Transverse colon (tissue), 4 donors: ENCODE measurements around the gene SLC25A4. TPM values are rescaled to one million over a fixed set of nuclear protein-coding genes. Genes with fewer than 3 reads are reported as not detected.

Experiments
- DNase-seq: peaks from one replicate; pipeline ENCODE4 v3.0.0-alpha.2; 2019
- H3K27ac ChIP-seq, 4 donors: fragments of 200-600 bp; sonication (generic); 2 replicates each; pipeline ENCODE4 v1.5.1; 2016 to 2018; ENCODE audit warnings: inconsistent platforms in 4 of 4
- H3K27me3 ChIP-seq: fragments of 200-600 bp; sonication (generic); 2 replicates; pipeline ENCODE4 v1.5.1; 2017; ENCODE audit warnings: inconsistent platforms
- H3K36me3 ChIP-seq, 4 donors: fragments of 200-600 bp; sonication (generic); 2 replicates each; pipeline ENCODE4 v1.5.1; 2017 to 2019; ENCODE audit warnings: inconsistent platforms in 4 of 4
- H3K4me1 ChIP-seq, 4 donors: fragments of 200-600 bp; sonication (generic); 2 replicates each; pipeline ENCODE4 v1.5.1; 2017 to 2020; ENCODE audit warnings: inconsistent platforms in 4 of 4
- H3K4me3 ChIP-seq, 4 donors: fragments of 200-600 bp; sonication (generic); 1 replicate in 1 of 4; 2 replicates in 3 of 4; pipeline versions ENCODE4 v1.5.1 to v1.6.1; 2017 to 2019; ENCODE audit warnings: inconsistent platforms in 4 of 4
- H3K9me3 ChIP-seq, 2 donors: fragments of 200-600 bp; sonication (generic); 2 replicates each; pipeline ENCODE4 v1.5.1; 2017 to 2019; ENCODE audit warnings: inconsistent platforms in 2 of 2
- EP300 ChIP-seq: sonication (generic); formaldehyde crosslinking; IDR thresholded peaks from one replicate; pipeline ENCODE4 v1.6.1; 2017; ENCODE audit warnings: antibody characterized with exemption, low read depth
- POLR2A ChIP-seq: fragments of 450-650 bp; IDR thresholded peaks from one replicate; pipeline ENCODE4 v1.6.1; 2016; ENCODE audit warnings: antibody characterized with exemption, mild to moderate bottlenecking, moderate library complexity
- POLR2AphosphoS5 ChIP-seq, 3 donors: sonication (generic); formaldehyde crosslinking; IDR thresholded peaks; one replicate each; pipeline ENCODE4 v1.6.1; 2016; ENCODE audit warnings: antibody characterized with exemption in 3 of 3
- WGBS, 2 donors: methylation state at CpG; one replicate each; pipeline ENCODE4 v1.1.5; 2018; ENCODE audit warnings: low coverage in 1 of 2; 5-methylcytosine and 5-hydroxymethylcytosine counted together
- in situ Hi-C, 4 donors: fragments of 200-750 bp; cut with MboI; loops; one replicate each; pipeline versions ENCODE4 v1.15.0 to v1.15.1; 2017; ENCODE audit warnings: low sequenced_read_pairs in 3 of 4, low pct_ligation_motif_present in 1 of 4, low pct_unique_long_range_greater_than_20kb in 1 of 4
- intact Hi-C: fragments of 100-400 bp; cut with DNase I; formaldehyde crosslinking; loops from one replicate; pipeline ENCODE4 v1.15.1; 2023; ENCODE audit warnings: low total_unique reads
- total RNA-seq, 4 donors: library from RNA; depleted of rRNA; stranded (reverse); fragments of >200 nt; gene quantifications; one replicate each; pipeline ENCODE4 v1.1.0, GENCODE V29; 2016
- TF ChIP-seq, protein P1 (sequence below), 5 experiments: fragments of 200-600 bp in 3 of 5; fragments of 450-650 bp in 2 of 5; sonication (generic) in 3 of 5; IDR thresholded peaks; 1 replicate in 2 of 5; 2 replicates in 3 of 5; pipeline ENCODE4 v1.5.1; 2016 to 2017; ENCODE audit warnings: antibody characterized with exemption in 5 of 5, inconsistent platforms in 3 of 5, mild to moderate bottlenecking in 2 of 5, moderate library complexity in 1 of 5

SLC25A4 gene
- total RNA-seq, 4 donors from 2014 or later: 20.9 to 57.6 (median 25.8) TPM

DNA sequence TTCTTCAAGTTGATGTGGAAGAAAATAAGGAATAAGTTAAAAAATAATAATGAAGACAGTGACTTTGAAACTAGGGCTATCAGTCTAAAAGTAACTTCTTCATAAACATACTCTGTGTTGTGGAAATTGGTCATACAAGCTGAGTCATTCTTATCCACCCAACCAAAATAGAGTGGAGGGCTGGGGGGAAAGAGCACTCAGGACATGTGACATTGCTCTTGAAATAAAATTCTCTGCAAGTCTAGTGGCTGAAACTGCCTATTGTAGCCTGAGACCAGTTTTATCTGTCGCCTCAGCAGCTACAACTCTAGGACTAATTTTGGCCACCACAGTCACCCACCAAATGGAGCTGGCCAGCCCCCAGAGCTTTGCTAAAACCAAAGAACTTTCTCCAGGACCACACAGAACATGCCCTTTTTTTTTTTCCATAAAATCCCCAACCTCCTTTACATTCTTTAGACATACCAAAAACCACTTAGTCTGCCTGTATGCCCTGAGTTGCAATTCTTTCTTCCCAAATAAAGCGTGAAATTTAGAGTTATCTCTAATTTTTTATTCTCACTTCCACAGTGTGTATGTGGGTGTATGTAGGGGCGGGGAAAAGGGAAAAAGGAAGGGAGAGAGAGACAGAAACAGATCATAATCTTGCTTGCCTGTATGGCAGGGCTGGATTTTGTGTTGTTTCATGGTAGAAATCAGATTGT lies 23.0 kb upstream of the SLC25A4 start:
- WGBS, 2 donors: 83 to 84% methylated on average over 3 of the region's 3 CpGs
- TF ChIP-seq, protein P1, sequence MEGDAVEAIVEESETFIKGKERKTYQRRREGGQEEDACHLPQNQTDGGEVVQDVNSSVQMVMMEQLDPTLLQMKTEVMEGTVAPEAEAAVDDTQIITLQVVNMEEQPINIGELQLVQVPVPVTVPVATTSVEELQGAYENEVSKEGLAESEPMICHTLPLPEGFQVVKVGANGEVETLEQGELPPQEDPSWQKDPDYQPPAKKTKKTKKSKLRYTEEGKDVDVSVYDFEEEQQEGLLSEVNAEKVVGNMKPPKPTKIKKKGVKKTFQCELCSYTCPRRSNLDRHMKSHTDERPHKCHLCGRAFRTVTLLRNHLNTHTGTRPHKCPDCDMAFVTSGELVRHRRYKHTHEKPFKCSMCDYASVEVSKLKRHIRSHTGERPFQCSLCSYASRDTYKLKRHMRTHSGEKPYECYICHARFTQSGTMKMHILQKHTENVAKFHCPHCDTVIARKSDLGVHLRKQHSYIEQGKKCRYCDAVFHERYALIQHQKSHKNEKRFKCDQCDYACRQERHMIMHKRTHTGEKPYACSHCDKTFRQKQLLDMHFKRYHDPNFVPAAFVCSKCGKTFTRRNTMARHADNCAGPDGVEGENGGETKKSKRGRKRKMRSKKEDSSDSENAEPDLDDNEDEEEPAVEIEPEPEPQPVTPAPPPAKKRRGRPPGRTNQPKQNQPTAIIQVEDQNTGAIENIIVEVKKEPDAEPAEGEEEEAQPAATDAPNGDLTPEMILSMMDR (IDR thresholded peaks at IDR 0.05): no peak

DNA sequence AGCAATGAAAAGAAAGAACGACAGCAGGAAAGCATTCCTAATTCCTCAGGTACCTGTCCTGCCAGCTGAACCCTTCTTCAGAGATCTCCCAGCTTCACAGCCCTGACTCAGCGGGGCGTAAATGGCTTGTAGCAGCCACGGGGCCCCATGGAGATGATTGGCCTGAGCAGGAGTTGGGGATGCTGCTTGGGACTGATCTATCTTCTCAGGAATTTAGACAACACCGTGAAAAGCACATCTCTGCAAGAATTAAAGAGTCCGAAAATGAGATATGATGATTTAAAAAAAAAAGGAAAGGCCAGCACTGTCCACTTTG lies 22.5 kb upstream of the SLC25A4 start:
- H3K27me3 ChIP-seq: peaks cover 16% of the 10 kb centered on the region
- TF ChIP-seq POLR2AphosphoS5 (IDR thresholded peaks at IDR 0.05) (no peak), POLR2A (no peak), EP300 (no peak)
- TF ChIP-seq, protein P1 (IDR thresholded peaks at IDR 0.05): no peak
- intact Hi-C loops (no loop called here), in situ Hi-C loops (no loop called here)
- 63 to 77% methylated on average over 4 to 6 of the region's 6 CpGs for WGBS, 2 donors
- no peak for DNase-seq
- no peaks in the 10 kb centered on the region for H3K9me3 ChIP-seq
- H3K4me1 ChIP-seq: no peaks in the 10 kb centered on the region
- H3K27ac ChIP-seq: no peak overlapping the region
- no peaks in the 10 kb centered on the region for H3K36me3 ChIP-seq
- H3K4me3 ChIP-seq: no peak overlapping the region

More for the DNA sequence above, 23.0 kb upstream of the SLC25A4 start:
- no peak for DNase-seq
- Histone ChIP-seq H3K36me3 (no peaks in the 10 kb centered on the region), H3K27me3 (peaks cover 11% of the 10 kb centered on the region), H3K9me3 (no peaks in the 10 kb centered on the region), H3K4me1 (no peaks in the 10 kb centered on the region), H3K4me3 (no peak overlapping the region), H3K27ac (no peak overlapping the region)
- in situ Hi-C loops (no loop called here), intact Hi-C loops (no loop called here)

DNA sequence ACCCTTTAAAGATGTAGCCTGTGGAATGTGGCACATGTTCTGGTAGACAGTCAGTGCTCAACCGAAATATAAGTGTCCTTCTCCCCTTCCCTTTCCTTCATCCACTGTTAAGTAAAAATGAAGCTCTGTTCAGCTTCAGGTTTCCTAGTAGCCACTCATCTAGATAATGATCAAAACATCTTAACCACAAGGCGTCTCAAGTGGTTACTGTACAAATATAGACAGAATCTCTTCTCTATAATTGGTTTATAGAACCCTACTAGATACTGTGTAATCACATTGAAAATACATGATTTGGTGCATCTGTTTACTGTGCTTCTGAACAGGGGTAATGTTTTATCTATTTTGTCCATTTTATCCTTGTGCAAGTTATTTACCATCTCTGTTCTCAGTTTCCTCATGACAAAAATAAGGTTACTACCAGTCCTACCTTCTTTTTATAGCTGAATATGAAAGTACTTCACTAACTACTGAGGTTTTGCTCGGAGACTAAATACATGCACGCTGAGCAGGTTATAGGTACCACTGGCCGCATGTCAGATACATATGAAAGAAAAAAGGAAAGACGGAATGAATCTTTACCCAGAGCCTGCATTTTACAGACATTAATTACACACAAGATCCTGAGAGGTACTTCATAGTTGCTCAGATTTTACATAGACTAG lies 20.3 kb upstream of the SLC25A4 start:
- Histone ChIP-seq H3K4me3 (no peak overlapping the region), H3K4me1 (peaks cover 0 to 9% (median 8%) of the 10 kb centered on the region in 4 donors), H3K27ac (no peak overlapping the region), H3K27me3 (peaks cover 32% of the 10 kb centered on the region), H3K36me3 (no peaks in the 10 kb centered on the region), H3K9me3 (no peaks in the 10 kb centered on the region)
- TF ChIP-seq POLR2A: no peak
- TF ChIP-seq, protein P1 (IDR thresholded peaks at IDR 0.05): no peak
- no peak for TF ChIP-seq POLR2AphosphoS5 (IDR thresholded peaks at IDR 0.05)
- TF ChIP-seq EP300: no peak
- intact Hi-C loops (no loop called here), in situ Hi-C loops (no loop called here)
- no peak for DNase-seq
- 68 to 69% methylated on average over 6 of the region's 6 CpGs for WGBS, 2 donors

DNA sequence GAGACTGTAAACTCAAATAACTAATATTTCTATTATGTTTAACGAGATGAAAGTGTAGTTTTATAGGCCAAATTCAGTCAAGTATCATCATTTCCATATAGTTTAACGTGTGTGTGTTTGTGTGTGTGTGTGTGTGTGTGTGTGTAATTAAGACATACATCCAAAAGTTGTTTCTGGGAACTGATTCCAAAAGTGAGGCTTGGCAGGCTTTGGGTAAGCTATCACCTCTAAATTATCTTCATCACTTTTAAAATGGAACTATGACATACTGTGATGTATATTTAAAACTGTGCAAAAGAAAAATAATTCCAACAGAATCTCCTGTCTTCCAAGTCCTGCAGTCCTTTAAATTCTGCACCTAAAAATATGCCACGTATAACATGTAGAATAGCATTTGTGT lies 19.1 kb upstream of the SLC25A4 start:
- TF ChIP-seq POLR2A (no peak), EP300 (no peak), POLR2AphosphoS5 (IDR thresholded peaks at IDR 0.05) (no peak)
- TF ChIP-seq, protein P1 (IDR thresholded peaks at IDR 0.05): no peak

More for the DNA sequence above, 19.1 kb upstream of the SLC25A4 start:
- peaks cover 44% of the 10 kb centered on the region for H3K27me3 ChIP-seq
- H3K4me3 ChIP-seq: no peak overlapping the region
- intact Hi-C loops (no loop called here), in situ Hi-C loops (no loop called here)
- peaks cover 0 to 21% (median 18%) of the 10 kb centered on the region in 4 donors for H3K4me1 ChIP-seq
- H3K27ac ChIP-seq: no peak overlapping the region
- WGBS, 2 donors: 35 to 36% methylated on average over 3 of the region's 3 CpGs
- H3K36me3 ChIP-seq: no peaks in the 10 kb centered on the region
- H3K9me3 ChIP-seq: no peaks in the 10 kb centered on the region
- DNase-seq: no peak
